Upper lobe of left lung (tissue), 6 donors: ENCODE data around the gene ZNF697. TPM values are rescaled to one million over a fixed set of nuclear protein-coding genes. Genes with fewer than 3 reads are reported as not detected.

Experiments used
- ATAC-seq, 2 donors: fragments of 200-7000 bp; cut with Tn5 transposase; one replicate each; pipeline ENCODE4 v1.9.1; 2022; ENCODE audit warnings: mild to moderate bottlenecking in 2 of 2, moderate library complexity in 2 of 2; ENCODE audit not compliant: low FRiP score in 2 of 2
- DNase-seq, 2 donors: peaks; one replicate each; pipeline ENCODE4 v3.0.0-alpha.2; 2019 to 2020
- H3K27ac ChIP-seq, 4 donors: fragments of 200-600 bp; sonication (generic); one replicate each; pipeline ENCODE4 v1.5.1; 2016 to 2019
- H3K27me3 ChIP-seq, 4 donors: fragments of 200-600 bp; sonication (generic); one replicate each; pipeline ENCODE4 v1.5.1; 2017 to 2019
- H3K36me3 ChIP-seq, 4 donors: fragments of 200-600 bp; sonication (generic); one replicate each; pipeline ENCODE4 v1.5.1; 2016 to 2019
- H3K4me1 ChIP-seq, 4 donors: fragments of 200-600 bp; sonication (generic); one replicate each; pipeline ENCODE4 v1.5.1; 2018 to 2019
- H3K4me3 ChIP-seq, 4 donors: fragments of 200-600 bp; sonication (generic); one replicate each; pipeline ENCODE4 v1.5.1; 2017 to 2019; ENCODE audit warnings: mild to moderate bottlenecking in 2 of 4, moderate library complexity in 1 of 4
- H3K9me3 ChIP-seq, 4 donors: fragments of 200-600 bp; sonication (generic); one replicate each; pipeline ENCODE4 v1.5.1; 2018 to 2019
- CTCF ChIP-seq, 6 experiments: fragments of 450-650 bp in 4 of 6; fragments of 200-600 bp in 2 of 6; sonication (generic) in 2 of 6; IDR thresholded peaks; one replicate each; pipeline ENCODE4 v1.5.1; 2016 to 2019; ENCODE audit warnings: antibody characterized with exemption in 6 of 6
- EP300 ChIP-seq, 4 donors: sonication (generic); formaldehyde crosslinking; IDR thresholded peaks; one replicate each; pipeline ENCODE4 v1.5.1; 2017; ENCODE audit warnings: antibody characterized with exemption in 4 of 4, control low read depth in 2 of 4
- POLR2A ChIP-seq, 4 donors: fragments of 450-650 bp; IDR thresholded peaks; one replicate each; pipeline ENCODE4 v1.5.1; 2016 to 2017; ENCODE audit warnings: antibody characterized with exemption in 4 of 4, mild to moderate bottlenecking in 2 of 4
- POLR2AphosphoS5 ChIP-seq, 2 donors: sonication (generic); formaldehyde crosslinking; IDR thresholded peaks; one replicate each; pipeline ENCODE4 v1.5.1; 2017; ENCODE audit warnings: antibody characterized with exemption in 2 of 2
- WGBS, 2 donors: methylation state at CpG; one replicate each; pipeline ENCODE4 v1.1.5; 2017 to 2018; 5-methylcytosine and 5-hydroxymethylcytosine counted together
- total RNA-seq, 6 donors: library from RNA; depleted of rRNA in 4 of 6; stranded (reverse); fragments of >200 nt in 4 of 6; gene quantifications; one replicate each; pipeline versions ENCODE4 v1.1.0 to v1.2.1, GENCODE V29; 2016 to 2021
- donor health status: DM: no; HTN: no; CAD: no; lungs with moderate emphysema.
- donor health status: DM: no; HTN: yes; CAD: no; lungs with severe emphysema.

The ZNF697 gene
- total RNA-seq, 6 donors from 2014 or later, result 4.4 to 10.3 (median 8.0) TPM

GRCh38 chr1:119680723-119681122, 32.7 kb upstream of the ZNF697 start:
- Histone ChIP-seq H3K4me3 (no peak overlapping the region), H3K9me3 (no peaks in the 10 kb centered on the region), H3K27me3 (no peaks in the 10 kb centered on the region), H3K36me3 (no peaks in the 10 kb centered on the region), H3K27ac (no peak overlapping the region), H3K4me1 (peaks cover 0 to 3% (median 1%) of the 10 kb centered on the region in 4 donors)
- DNase-seq (no peak), ATAC-seq (no peak)
- 76 to 77% methylated on average over 2 of the region's 2 CpGs for whole genome bisulfite sequencing, 2 donors
- TF ChIP-seq POLR2A (IDR thresholded peaks at IDR 0.05), result no peak
- no peak for TF ChIP-seq CTCF (IDR thresholded peaks at IDR 0.05)
- no peak for TF ChIP-seq EP300 (IDR thresholded peaks at IDR 0.05)
- TF ChIP-seq POLR2AphosphoS5 (IDR thresholded peaks at IDR 0.05), result no peak

- ATAC-seq (no peak), DNase-seq (no peak)
- peaks cover 1 to 9% (median 5%) of the 10 kb centered on the region in 4 donors for H3K4me1 ChIP-seq
- 87 to 89% methylated on average over 3 of the region's 3 CpGs for whole genome bisulfite sequencing, 2 donors
- no peak overlapping the region for H3K27ac ChIP-seq
- H3K36me3 ChIP-seq, result no peaks in the 10 kb centered on the region
- TF ChIP-seq EP300 (IDR thresholded peaks at IDR 0.05), result no peak
- TF ChIP-seq POLR2A (IDR thresholded peaks at IDR 0.05), result no peak
- no peak for TF ChIP-seq CTCF (IDR thresholded peaks at IDR 0.05)
- no peak for TF ChIP-seq POLR2AphosphoS5 (IDR thresholded peaks at IDR 0.05)
- no peaks in the 10 kb centered on the region for H3K9me3 ChIP-seq
- H3K27me3 ChIP-seq, result no peaks in the 10 kb centered on the region
- H3K4me3 ChIP-seq, result no peak overlapping the region
Measured at GRCh38 chr1:119680193-119680592, 32.1 kb upstream of the ZNF697 start.

- DNase-seq (no peak), ATAC-seq (no peak)
- TF ChIP-seq CTCF (IDR thresholded peaks at IDR 0.05) (no peak), POLR2A (IDR thresholded peaks at IDR 0.05) (no peak), POLR2AphosphoS5 (IDR thresholded peaks at IDR 0.05) (no peak), EP300 (IDR thresholded peaks at IDR 0.05) (no peak)
- Histone ChIP-seq H3K4me1 (peaks cover 4 to 12% (median 8%) of the 10 kb centered on the region in 4 donors), H3K27me3 (no peaks in the 10 kb centered on the region), H3K27ac (no peak overlapping the region), H3K4me3 (no peak overlapping the region), H3K36me3 (no peaks in the 10 kb centered on the region), H3K9me3 (no peaks in the 10 kb centered on the region)
- WGBS, 2 donors, result 90 to 94% methylated on average over 1 of the region's 1 CpG
Measured at GRCh38 chr1:119679223-119679622, 31.2 kb upstream of the ZNF697 start.

- H3K9me3 ChIP-seq, result no peaks in the 10 kb centered on the region
- H3K36me3 ChIP-seq, result no peaks in the 10 kb centered on the region
- peaks cover 4 to 12% (median 8%) of the 10 kb centered on the region in 4 donors for H3K4me1 ChIP-seq
- H3K27ac ChIP-seq, result peak overlapping the region in 2 of 4 donors; percentile 11 to 49
- H3K27me3 ChIP-seq, result no peaks in the 10 kb centered on the region
- peak; percentile 34 to 38 for DNase-seq
- peak in 1 of 6 experiments; percentile 4 for TF ChIP-seq CTCF (IDR thresholded peaks at IDR 0.05)
- TF ChIP-seq POLR2AphosphoS5 (IDR thresholded peaks at IDR 0.05), result no peak
- WGBS, 2 donors, result 64 to 75% methylated on average over 8 of the region's 8 CpGs
- no peak overlapping the region for H3K4me3 ChIP-seq
- peak; percentile 47 to 81 for ATAC-seq
Measured at GRCh38 chr1:119676571-119677206, 28.6 kb upstream of the ZNF697 start.
